Chondrocyte (in vitro differentiated cells): Measurements from ENCODE around the gene CCDC7. TPM values are rescaled to one million over a fixed set of nuclear protein-coding genes. Genes with fewer than 3 reads are reported as not detected.
A peak's percentile ranks its signal among the peaks of the same experiment; 100 is the strongest.

Experiments
- DNase-seq: peaks from one replicate; pipeline ENCODE4 v3.0.0; 2021; ENCODE audit warnings: mixed read lengths, low spot score
- H3K27ac Mint-ChIP-seq: one replicate; pipeline ENCODE4 v1.8.0; 2021; ENCODE audit warnings: mild to moderate bottlenecking, moderate library complexity, mixed read lengths; ENCODE audit not compliant: unreplicated experiment
- H3K27me3 Mint-ChIP-seq: 2 replicates; pipeline ENCODE4 v1.8.0; 2021; ENCODE audit warnings: low read depth, mixed read lengths
- H3K36me3 Mint-ChIP-seq: 2 replicates; pipeline ENCODE4 v1.8.0; 2021; ENCODE audit warnings: low read depth, mixed read lengths
- H3K4me1 Mint-ChIP-seq: 2 replicates; pipeline ENCODE4 v1.8.0; 2021; ENCODE audit warnings: low read depth, mild to moderate bottlenecking, mixed read lengths
- H3K4me3 Mint-ChIP-seq: one replicate; pipeline ENCODE4 v1.8.0; 2021; ENCODE audit warnings: mild to moderate bottlenecking, moderate library complexity, mixed read lengths; ENCODE audit not compliant: unreplicated experiment
- H3K9me3 Mint-ChIP-seq: 2 replicates; pipeline ENCODE4 v1.8.0; 2021; ENCODE audit warnings: low read depth, mixed read lengths
- CTCF ChIP-seq: fragments of 200-600 bp; sonication (generic); IDR thresholded peaks from 2 replicates; pipeline ENCODE4 v1.5.0; 2021; ENCODE audit warnings: antibody characterized with exemption, mild to moderate bottlenecking, moderate library complexity
- total RNA-seq: library from RNA; stranded (reverse); gene quantifications from 3 replicates; pipeline ENCODE4 v1.2.1, GENCODE V29; 2021

The CCDC7 gene
- total RNA-seq, 1 donor from 2014 or later, result 7.0 TPM

- peak overlapping the region; percentile 18 for H3K4me3 Mint-ChIP-seq
- no peak for TF ChIP-seq CTCF
- peak overlapping the region; percentile 93 for H3K27ac Mint-ChIP-seq
- DNase-seq, result no peak
- H3K36me3 Mint-ChIP-seq, result no peaks in the 10 kb centered on the region
- H3K9me3 Mint-ChIP-seq, result peaks cover 3% of the 10 kb centered on the region
- peaks cover 38% of the 10 kb centered on the region for H3K4me1 Mint-ChIP-seq
- H3K27me3 Mint-ChIP-seq, result no peaks in the 10 kb centered on the region
These were observed 32.4 kb upstream of the CCDC7 start for GRCh38 chr10:32413513-32413912.

- peaks cover 50% of the 10 kb centered on the region for H3K4me1 Mint-ChIP-seq
- no peak for TF ChIP-seq CTCF
- no peaks in the 10 kb centered on the region for H3K36me3 Mint-ChIP-seq
- H3K27me3 Mint-ChIP-seq, result no peaks in the 10 kb centered on the region
- peaks cover 3% of the 10 kb centered on the region for H3K9me3 Mint-ChIP-seq
- no peak overlapping the region for H3K27ac Mint-ChIP-seq
- H3K4me3 Mint-ChIP-seq, result no peak overlapping the region
- DNase-seq, result no peak
These were observed 30.6 kb upstream of the CCDC7 start for GRCh38 chr10:32415361-32415760.

- H3K4me1 Mint-ChIP-seq, result peaks cover 39% of the 10 kb centered on the region
- no peaks in the 10 kb centered on the region for H3K27me3 Mint-ChIP-seq
- no peak for TF ChIP-seq CTCF
- H3K4me3 Mint-ChIP-seq, result peak overlapping the region; percentile 2
- no peak for DNase-seq
- no peaks in the 10 kb centered on the region for H3K36me3 Mint-ChIP-seq
- peak overlapping the region; percentile 81 for H3K27ac Mint-ChIP-seq
- peaks cover 5% of the 10 kb centered on the region for H3K9me3 Mint-ChIP-seq
These were observed 27.9 kb upstream of the CCDC7 start for GRCh38 chr10:32417911-32418547.

DNA sequence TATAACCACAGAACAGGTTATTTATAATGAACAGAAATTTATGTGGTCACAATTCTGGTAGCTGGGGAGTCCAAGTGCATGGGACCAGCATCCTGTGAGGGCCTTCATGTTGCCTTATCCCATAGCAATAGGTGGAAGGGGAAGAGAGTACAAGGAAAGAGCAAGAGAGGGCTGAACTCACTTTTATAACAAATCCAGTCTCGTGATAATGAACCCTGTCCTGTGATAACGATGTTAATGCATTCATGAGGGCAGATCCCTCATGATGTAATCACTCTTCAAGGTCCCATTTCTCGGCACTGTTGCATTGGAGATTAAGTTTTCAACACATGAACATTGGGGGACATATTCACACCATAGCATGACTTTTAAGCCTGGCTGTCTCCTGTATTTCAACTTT lies 27.4 kb upstream of the CCDC7 start:
- H3K4me3 Mint-ChIP-seq, result no peak overlapping the region
- no peak for TF ChIP-seq CTCF
- peak overlapping the region; percentile 45 for H3K27ac Mint-ChIP-seq
- DNase-seq, result no peak
- H3K4me1 Mint-ChIP-seq, result peaks cover 33% of the 10 kb centered on the region
- no peaks in the 10 kb centered on the region for H3K27me3 Mint-ChIP-seq
- H3K36me3 Mint-ChIP-seq, result no peaks in the 10 kb centered on the region
- peaks cover 5% of the 10 kb centered on the region for H3K9me3 Mint-ChIP-seq

GRCh38 chr10:32419615-32420014 lies 26.3 kb upstream of the CCDC7 start:
- Mint-ChIP-seq H3K27me3 (no peaks in the 10 kb centered on the region), H3K36me3 (no peaks in the 10 kb centered on the region), H3K4me1 (peaks cover 25% of the 10 kb centered on the region), H3K4me3 (no peak overlapping the region), H3K27ac (no peak overlapping the region), H3K9me3 (peaks cover 2% of the 10 kb centered on the region)
- no peak for TF ChIP-seq CTCF
- no peak for DNase-seq
